HG03521 (cell line): Measurements from ENCODE around the gene SERPINC1.
"Not testable (repeated sequence)": the region's sequence is repeated elsewhere in the genome, so short reads cannot be mapped to it uniquely, and the experiment has no call there.

Source experiments
- ATAC-seq: cut with Tn5 transposase; IDR thresholded peaks from one replicate; pipeline ENCODE4 v1.9.1; 2021; ENCODE audit warnings: mild to moderate bottlenecking, moderate library complexity; ENCODE audit not compliant: unreplicated experiment

The SERPINC1 gene

GRCh38 chr1:173864179-173864867 lies 52.8 kb downstream of the SERPINC1 start:
- no peak for ATAC-seq

- no peak for ATAC-seq
Measured at GRCh38 chr1:173863224-173864161, 53.6 kb downstream of the SERPINC1 start.

- ATAC-seq = no peak
Measured at GRCh38 chr1:173862769-173863223, 54.3 kb downstream of the SERPINC1 start.

- ATAC-seq = not testable (repeated sequence)
Measured at GRCh38 chr1:173862146-173862768, 54.9 kb downstream of the SERPINC1 start.

- ATAC-seq = no peak
Measured at GRCh38 chr1:173861731-173862145, 55.4 kb downstream of the SERPINC1 start.

GRCh38 chr1:173860065-173860464 lies 57.1 kb downstream of the SERPINC1 start:
- no peak for ATAC-seq

GRCh38 chr1:173859547-173859946 lies 57.6 kb downstream of the SERPINC1 start:
- not testable (repeated sequence) for ATAC-seq

- no peak for ATAC-seq
Measured at GRCh38 chr1:173857363-173857917, 59.7 kb downstream of the SERPINC1 start.

GRCh38 chr1:173856903-173857302 lies 60.2 kb downstream of the SERPINC1 start:
- ATAC-seq = no peak

- ATAC-seq = no peak
Measured at GRCh38 chr1:173856014-173856413, 61.1 kb downstream of the SERPINC1 start.
